T-helper 17 cell (primary cell): ENCODE data around the gene WEE2. TPM values are rescaled to one million over a fixed set of nuclear protein-coding genes. Genes with fewer than 3 reads are reported as not detected.
"Not testable (repeated sequence)": the region's sequence is repeated elsewhere in the genome, so short reads cannot be mapped to it uniquely, and the experiment has no call there.

Experiments
- ATAC-seq: fragments of 150-1000 bp; cut with Tn5 transposase; 2 replicates; pipeline ENCODE4 v1.10.0; 2021; ENCODE audit warnings: mild to moderate bottlenecking, moderate library complexity
- DNase-seq, 3 donors: peaks; one replicate each; pipeline versions ENCODE4 v3.0.0 to v3.0.0-alpha.2; 2020 to 2021
- H3K9me3 ChIP-seq: one replicate; pipeline ENCODE4 v1.7.0; 2013; ENCODE audit warnings: low read length, mild to moderate bottlenecking; ENCODE audit not compliant: control insufficient read depth, poor library complexity, severe bottlenecking
- H3K27ac Mint-ChIP-seq: one replicate; pipeline ENCODE4 v1.8.0; 2022; ENCODE audit warnings: mild to moderate bottlenecking, moderate library complexity, mixed read lengths
- H3K27me3 Mint-ChIP-seq: one replicate; pipeline ENCODE4 v1.8.0; 2022; ENCODE audit warnings: mixed read lengths
- H3K36me3 Mint-ChIP-seq: one replicate; pipeline ENCODE4 v1.8.0; 2022; ENCODE audit warnings: low read depth, mixed read lengths
- H3K4me1 Mint-ChIP-seq: one replicate; pipeline ENCODE4 v1.8.0; 2022; ENCODE audit warnings: mild to moderate bottlenecking, mixed read lengths
- H3K4me3 Mint-ChIP-seq: one replicate; pipeline ENCODE4 v1.8.0; 2022; ENCODE audit warnings: mild to moderate bottlenecking, moderate library complexity, mixed read lengths
- total RNA-seq, 4 donors: library from RNA in 2 of 4; stranded (reverse) in 2 of 4; gene quantifications; one replicate each; pipeline ENCODE4 v1.2.3 and lab custom pipeline; 2022 to 2026

The WEE2 gene
- total RNA-seq, 2 donors from 2014 or later, result not detected

DNA sequence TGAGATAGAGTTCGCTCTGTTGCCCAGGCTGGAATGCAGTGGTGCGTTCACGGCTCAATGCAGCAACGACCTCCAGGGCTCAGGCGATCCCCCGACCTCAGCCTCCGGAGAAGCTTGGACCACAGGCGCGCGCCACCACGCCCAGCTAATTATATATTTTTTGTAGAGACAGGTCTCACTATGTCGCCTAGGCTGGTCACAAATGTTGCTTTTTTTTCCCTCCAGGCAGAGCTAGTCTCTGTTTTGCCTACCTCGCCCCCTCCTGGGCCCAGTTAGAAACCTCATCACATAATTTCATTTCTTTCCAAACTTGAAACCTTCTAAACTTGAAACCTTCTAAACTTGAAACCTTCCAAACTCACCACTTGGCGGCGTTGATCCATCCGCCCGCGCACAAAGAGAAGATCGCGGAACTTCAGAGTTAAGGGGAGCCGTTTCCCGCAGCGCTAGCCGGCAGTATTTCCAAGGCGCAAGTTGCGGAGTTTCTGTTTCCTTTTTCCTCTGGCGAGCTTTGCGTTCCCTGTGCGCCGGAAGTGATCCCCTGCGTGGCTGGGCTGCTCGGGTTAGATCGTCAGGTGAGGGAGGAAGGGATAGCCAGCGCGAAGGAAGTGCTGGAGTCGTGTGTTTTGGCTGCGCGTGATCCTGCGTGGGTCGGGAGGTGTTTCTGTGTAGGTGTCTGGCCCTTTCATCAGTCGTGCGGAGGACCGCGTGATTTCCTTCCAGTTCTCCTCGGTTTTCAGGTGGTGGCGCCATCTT is 29.9 kb downstream of the WEE2 start, which contains the start of gene SSBP1:
SSBP1 (plus strand) TSS at position 523 of the 756 bp plus-strand sequence. CDS start 809 bp downstream, outside the sequence.
- Mint-ChIP-seq H3K36me3 (peaks cover 8% of the 10 kb centered on the region), H3K4me3 (peak within 1 kb of the TSS; percentile 99), H3K4me1 (peaks cover 30% of the 10 kb centered on the region), H3K27ac (peak within 1 kb of the TSS; percentile 100), H3K27me3 (no peaks in the 10 kb centered on the region)
- H3K9me3 ChIP-seq, result no peaks in the 10 kb centered on the region
- ATAC-seq (peak; percentile 89), DNase-seq (peak; percentile 76 to 83 (median 82))

DNA sequence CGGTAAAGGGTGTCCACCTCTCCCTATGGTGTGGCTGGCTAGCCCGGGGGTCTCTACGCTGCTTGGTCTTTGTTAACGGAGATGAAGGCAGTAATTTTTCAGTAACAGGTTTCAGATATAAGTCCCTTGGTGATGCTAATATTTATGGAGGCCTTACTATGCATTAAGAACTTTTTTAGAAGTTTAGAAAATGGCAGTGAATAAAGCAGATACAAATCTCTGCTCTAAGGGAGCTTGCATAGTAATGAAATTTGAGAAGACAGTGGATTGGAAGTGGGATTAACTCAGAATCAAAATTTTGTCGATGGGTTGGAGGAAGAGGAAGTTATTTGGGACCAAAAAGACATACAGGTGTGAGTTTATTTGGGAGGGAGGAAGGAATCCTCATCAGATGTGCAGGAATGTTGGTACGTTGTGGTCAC is 30.4 kb downstream of the WEE2 start:
- H3K4me1 Mint-ChIP-seq, result peaks cover 30% of the 10 kb centered on the region
- H3K27ac Mint-ChIP-seq, result peak overlapping the region; percentile 100
- ATAC-seq, result no peak
- H3K36me3 Mint-ChIP-seq, result peaks cover 11% of the 10 kb centered on the region
- H3K27me3 Mint-ChIP-seq, result no peaks in the 10 kb centered on the region
- no peaks in the 10 kb centered on the region for H3K9me3 ChIP-seq
- DNase-seq, result no peak
- H3K4me3 Mint-ChIP-seq, result peak overlapping the region; percentile 99

DNA sequence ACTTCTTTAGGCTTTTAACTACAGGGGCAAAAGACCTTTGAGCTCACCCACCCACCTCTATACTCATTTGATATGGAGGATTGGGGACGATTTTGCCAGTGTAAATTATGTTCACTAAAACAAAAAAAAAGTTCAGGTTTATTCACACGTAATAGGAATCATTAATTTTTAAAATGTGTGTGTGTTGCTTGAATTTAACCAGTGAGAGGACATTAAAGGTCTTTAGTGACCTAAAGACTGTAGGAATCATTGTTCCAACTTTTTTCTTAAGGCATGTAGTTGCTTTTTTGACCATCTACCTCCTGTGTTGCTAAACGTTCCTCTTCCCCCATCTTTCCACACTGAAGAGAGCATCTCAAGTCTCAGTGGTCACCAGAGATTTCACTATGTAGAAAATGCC is 31.1 kb downstream of the WEE2 start:
- DNase-seq (no peak), ATAC-seq (no peak)
- Mint-ChIP-seq H3K4me1 (peaks cover 32% of the 10 kb centered on the region), H3K27me3 (no peaks in the 10 kb centered on the region), H3K36me3 (peaks cover 13% of the 10 kb centered on the region), H3K4me3 (peak overlapping the region; percentile 99), H3K27ac (peak overlapping the region; percentile 100)
- H3K9me3 ChIP-seq, result no peaks in the 10 kb centered on the region

DNA sequence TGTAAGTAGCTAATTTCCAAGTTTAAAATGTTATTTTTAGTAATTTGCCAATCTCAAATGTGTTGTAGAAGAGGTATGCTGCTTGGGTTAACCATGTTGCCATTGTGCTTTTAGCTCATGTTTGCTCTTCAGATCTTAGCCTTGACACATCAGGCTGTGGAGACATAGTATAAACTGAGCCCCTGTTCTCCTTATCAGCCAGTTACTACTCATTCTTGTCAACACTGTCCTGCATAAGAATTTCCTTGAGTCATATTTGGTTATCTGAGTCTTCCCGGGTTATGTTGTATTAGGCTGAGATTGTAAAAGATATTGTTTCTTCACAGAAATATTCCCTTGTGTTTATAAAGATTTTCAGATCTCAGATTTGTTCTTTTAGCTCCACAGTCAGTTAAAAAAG is 34.1 kb downstream of the WEE2 start:
- DNase-seq (no peak), ATAC-seq (no peak)
- H3K36me3 Mint-ChIP-seq, result peaks cover 13% of the 10 kb centered on the region
- no peaks in the 10 kb centered on the region for H3K27me3 Mint-ChIP-seq
- no peaks in the 10 kb centered on the region for H3K9me3 ChIP-seq
- peaks cover 29% of the 10 kb centered on the region for H3K4me1 Mint-ChIP-seq
- no peak overlapping the region for H3K4me3 Mint-ChIP-seq
- no peak overlapping the region for H3K27ac Mint-ChIP-seq

DNA sequence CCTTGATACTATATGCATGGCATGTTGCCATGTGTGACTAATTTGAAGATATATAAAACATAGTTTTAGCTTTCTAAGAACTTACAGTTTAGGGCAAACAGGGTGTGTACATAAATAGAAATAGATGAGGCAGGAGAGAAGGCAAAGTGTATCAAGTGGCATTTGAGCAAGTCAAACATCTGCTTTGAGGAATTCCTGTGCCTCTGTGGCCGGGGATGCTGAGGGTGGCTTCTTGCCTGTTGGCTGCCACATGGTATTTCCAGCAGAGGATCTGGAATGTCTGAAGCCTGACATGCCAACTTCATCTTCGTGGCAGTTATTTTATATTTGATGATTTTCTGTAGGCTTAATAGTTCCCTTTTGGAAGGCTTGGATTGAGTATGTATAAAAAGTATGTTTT is 36.0 kb downstream of the WEE2 start:
- no peak overlapping the region for H3K4me3 Mint-ChIP-seq
- H3K27ac Mint-ChIP-seq, result no peak overlapping the region
- H3K27me3 Mint-ChIP-seq, result no peaks in the 10 kb centered on the region

DNA sequence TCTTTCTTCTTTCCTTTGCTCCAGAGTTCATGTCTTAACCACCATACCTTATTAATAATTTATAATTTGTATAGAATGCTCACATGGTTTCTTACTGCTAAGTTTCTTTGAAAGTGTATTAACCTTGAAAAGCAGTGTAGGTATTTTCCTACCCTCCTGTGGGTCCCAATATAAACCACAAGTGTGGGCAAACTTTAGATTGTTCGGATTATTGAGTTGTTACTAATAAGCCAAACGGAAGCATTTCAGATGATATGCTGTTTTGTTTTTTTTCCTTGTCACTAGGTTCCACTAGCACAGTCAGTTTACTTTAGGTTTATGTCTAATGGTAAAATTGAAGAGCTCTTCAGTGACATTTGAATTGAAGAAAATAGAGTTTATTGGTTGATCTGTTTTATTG is 40.2 kb downstream of the WEE2 start:
- H3K9me3 ChIP-seq, result peaks cover 19% of the 10 kb centered on the region
- H3K27ac Mint-ChIP-seq, result no peak overlapping the region
- DNase-seq, result no peak
- H3K27me3 Mint-ChIP-seq, result no peaks in the 10 kb centered on the region
- H3K36me3 Mint-ChIP-seq, result peaks cover 15% of the 10 kb centered on the region
- H3K4me3 Mint-ChIP-seq, result no peak overlapping the region
- no peak for ATAC-seq
- H3K4me1 Mint-ChIP-seq, result peaks cover 5% of the 10 kb centered on the region

More for the DNA sequence above, 36.0 kb downstream of the WEE2 start:
- no peak for DNase-seq
- Mint-ChIP-seq H3K36me3 (peaks cover 12% of the 10 kb centered on the region), H3K4me1 (peaks cover 17% of the 10 kb centered on the region)
- H3K9me3 ChIP-seq, result no peaks in the 10 kb centered on the region
- ATAC-seq, result no peak

DNA sequence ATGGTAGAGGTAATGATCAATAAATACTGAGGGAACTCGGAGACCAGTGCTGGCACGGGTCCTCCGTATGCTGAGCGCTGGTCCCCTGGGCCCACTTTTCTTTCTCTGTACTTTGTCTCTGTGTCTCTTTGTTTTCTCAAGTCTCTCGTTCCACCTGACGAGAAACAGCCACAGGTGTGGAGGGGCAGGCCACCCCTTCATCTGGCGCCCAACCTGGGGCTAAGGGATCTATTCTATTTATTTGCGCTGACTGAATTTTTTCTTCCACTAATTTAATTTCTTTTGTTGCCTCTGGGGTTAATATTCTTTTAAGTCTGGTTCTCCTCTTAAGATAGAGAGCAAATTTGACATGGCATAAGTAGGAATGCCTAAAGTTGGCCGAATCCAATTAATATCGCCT is 43.8 kb downstream of the WEE2 start:
- peaks cover 20% of the 10 kb centered on the region for H3K36me3 Mint-ChIP-seq
- not testable (repeated sequence) for H3K27ac Mint-ChIP-seq, H3K4me3 Mint-ChIP-seq, DNase-seq, H3K27me3 Mint-ChIP-seq, ATAC-seq, H3K4me1 Mint-ChIP-seq
- H3K9me3 ChIP-seq, result peaks cover 19% of the 10 kb centered on the region

DNA sequence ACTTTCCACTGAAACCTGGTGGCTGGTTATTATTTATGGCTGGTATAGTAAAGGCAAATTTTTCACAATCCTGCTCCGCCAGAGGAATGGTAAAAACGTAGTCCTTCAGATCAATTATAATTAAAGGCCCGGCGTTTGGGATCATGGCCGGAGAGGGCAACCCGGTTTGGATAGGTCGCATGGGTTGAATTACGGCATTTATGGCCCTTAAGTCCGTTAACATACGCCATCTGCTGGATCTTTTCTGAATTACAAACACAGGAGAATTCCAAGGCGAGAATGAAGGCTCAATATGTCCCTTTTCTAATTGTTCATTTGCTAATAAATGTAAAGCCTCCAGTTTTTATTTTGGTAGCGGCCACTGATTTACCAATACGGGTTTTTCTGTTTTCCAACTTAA is 44.5 kb downstream of the WEE2 start:
- H3K4me1 Mint-ChIP-seq, result no peaks in the 10 kb centered on the region
- H3K36me3 Mint-ChIP-seq, result peaks cover 20% of the 10 kb centered on the region
- no peak for ATAC-seq
- H3K9me3 ChIP-seq, result peaks cover 19% of the 10 kb centered on the region
- H3K27ac Mint-ChIP-seq, result no peak overlapping the region
- no peak overlapping the region for H3K4me3 Mint-ChIP-seq
- DNase-seq, result no peak
- H3K27me3 Mint-ChIP-seq, result no peaks in the 10 kb centered on the region

DNA sequence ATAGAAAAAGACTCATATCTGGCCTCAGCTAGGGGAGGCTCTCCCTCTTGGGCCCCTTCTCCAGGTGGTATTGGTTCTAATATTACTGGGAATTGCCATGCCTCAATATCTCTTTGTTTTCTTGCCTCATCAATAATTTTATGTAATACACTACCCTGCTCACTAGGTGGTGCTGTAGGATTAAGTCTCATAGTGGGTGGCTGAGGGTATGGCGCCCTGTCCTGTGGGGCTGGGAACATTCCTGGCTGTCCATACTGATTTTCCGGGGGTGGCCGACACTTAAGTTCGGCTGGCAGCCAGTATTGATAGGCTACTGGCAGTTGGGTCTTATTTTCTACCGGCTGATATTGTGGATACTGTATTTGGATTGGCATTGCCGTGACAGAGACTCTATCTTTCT is 46.8 kb downstream of the WEE2 start:
- Mint-ChIP-seq H3K27ac (no peak overlapping the region), H3K4me1 (peaks cover 2% of the 10 kb centered on the region), H3K4me3 (no peak overlapping the region), H3K27me3 (no peaks in the 10 kb centered on the region), H3K36me3 (peaks cover 21% of the 10 kb centered on the region)
- DNase-seq, result no peak
- peaks cover 19% of the 10 kb centered on the region for H3K9me3 ChIP-seq
- peak; percentile 49 for ATAC-seq

DNA sequence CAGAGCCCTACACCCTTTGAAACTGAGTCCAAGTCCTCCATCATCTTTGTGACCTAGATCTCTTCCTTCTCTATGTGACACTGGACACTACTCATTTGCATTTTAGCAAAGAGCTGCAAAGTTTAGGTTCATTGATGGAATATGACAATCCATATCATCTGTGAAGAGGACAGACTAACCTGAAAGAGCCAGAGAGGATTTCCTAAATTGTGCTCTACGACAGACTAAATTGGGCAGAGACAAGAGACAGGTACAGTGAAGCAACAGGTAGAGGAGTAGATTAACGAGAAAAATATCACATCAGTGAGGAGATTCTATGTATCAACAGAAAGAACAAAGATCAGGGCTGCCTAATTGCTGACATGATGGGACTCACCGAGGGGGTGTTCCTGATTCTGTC is 55.6 kb downstream of the WEE2 start, which contains the start of gene TAS2R3:
TAS2R3 (plus strand) TSS at position 301 of the 400 bp plus-strand sequence; CDS start at position 363, 62 bp downstream.
- DNase-seq (no peak), ATAC-seq (no peak)
- H3K36me3 Mint-ChIP-seq, result peaks cover 19% of the 10 kb centered on the region
- H3K4me1 Mint-ChIP-seq, result peaks cover 10% of the 10 kb centered on the region
- no peaks in the 10 kb centered on the region for H3K9me3 ChIP-seq
- no peaks in the 10 kb centered on the region for H3K27me3 Mint-ChIP-seq
- no peak within 1 kb of the TSS for H3K27ac Mint-ChIP-seq
- no peak within 1 kb of the TSS for H3K4me3 Mint-ChIP-seq

DNA sequence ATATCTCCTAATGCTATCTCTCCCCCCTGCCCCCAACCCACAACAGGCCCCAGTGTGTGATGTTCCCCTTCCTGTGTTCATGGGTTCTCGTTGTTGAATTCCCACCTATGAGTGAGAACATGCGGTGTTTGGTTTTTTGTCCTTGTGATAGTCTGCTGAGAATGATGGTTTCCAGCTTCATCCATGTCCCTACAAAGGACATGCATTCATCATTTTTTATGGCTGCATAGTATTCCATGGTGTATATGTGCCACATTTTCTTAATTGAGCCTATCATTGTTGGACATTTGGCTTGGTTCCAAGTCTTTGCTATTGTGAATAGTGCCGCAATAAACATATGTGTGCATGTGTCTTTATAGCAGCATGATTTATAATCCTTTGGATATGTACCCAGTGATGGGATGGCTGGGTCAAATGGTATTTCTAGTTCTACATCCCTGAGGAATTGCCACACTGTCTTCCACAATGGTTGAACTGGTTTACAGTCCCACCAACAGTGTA is 62.0 kb downstream of the WEE2 start:
- H3K36me3 Mint-ChIP-seq, H3K27ac Mint-ChIP-seq, H3K27me3 Mint-ChIP-seq, H3K9me3 ChIP-seq, H3K4me3 Mint-ChIP-seq, H3K4me1 Mint-ChIP-seq, ATAC-seq, DNase-seq: not testable (repeated sequence)

DNA sequence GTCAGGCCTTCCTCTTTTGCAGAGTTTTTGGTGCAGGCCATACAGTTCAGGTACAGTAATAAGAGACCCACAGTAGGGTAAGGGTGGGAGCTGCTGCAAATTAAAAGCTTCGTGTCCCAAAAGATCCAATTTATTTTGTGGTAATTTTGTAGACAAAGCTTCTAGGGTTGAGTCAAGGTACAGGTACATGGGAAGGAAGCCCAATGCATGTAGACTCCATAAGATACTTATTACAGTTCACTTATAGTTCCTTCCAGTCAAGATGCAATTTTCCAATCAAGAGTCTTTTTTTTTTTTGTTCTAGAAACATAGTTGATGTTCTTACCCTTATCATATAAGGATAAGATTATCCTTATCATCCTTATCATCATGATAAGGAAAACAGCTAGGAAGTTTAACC is 68.2 kb downstream of the WEE2 start, which contains the start of gene TAS2R4:
TAS2R4 (plus strand) TSS at position 301 of the 400 bp plus-strand sequence. CDS start 1,815 bp downstream, outside the sequence.
- ATAC-seq (no peak), DNase-seq (no peak)
- Mint-ChIP-seq H3K4me1 (peaks cover 6% of the 10 kb centered on the region), H3K36me3 (peaks cover 15% of the 10 kb centered on the region), H3K27ac (no peak within 1 kb of the TSS), H3K4me3 (no peak within 1 kb of the TSS), H3K27me3 (no peaks in the 10 kb centered on the region)
- H3K9me3 ChIP-seq, result no peaks in the 10 kb centered on the region
